GM19351 (cell line): ENCODE results near the gene KLF5.

Source experiments
- ATAC-seq: cut with Tn5 transposase; IDR thresholded peaks from one replicate; pipeline ENCODE4 v1.9.1; 2021; ENCODE audit warnings: mild to moderate bottlenecking, moderate library complexity; ENCODE audit not compliant: unreplicated experiment

Gene KLF5

GRCh38 chr13:73059460-73060250, 850 bp downstream of the KLF5 start:
- peak; percentile 34 for ATAC-seq

- ATAC-seq, result no peak
Measured at GRCh38 chr13:73060251-73061160, 1.7 kb downstream of the KLF5 start.

- no peak for ATAC-seq
Measured at GRCh38 chr13:73061473-73061872, 2.7 kb downstream of the KLF5 start.

DNA sequence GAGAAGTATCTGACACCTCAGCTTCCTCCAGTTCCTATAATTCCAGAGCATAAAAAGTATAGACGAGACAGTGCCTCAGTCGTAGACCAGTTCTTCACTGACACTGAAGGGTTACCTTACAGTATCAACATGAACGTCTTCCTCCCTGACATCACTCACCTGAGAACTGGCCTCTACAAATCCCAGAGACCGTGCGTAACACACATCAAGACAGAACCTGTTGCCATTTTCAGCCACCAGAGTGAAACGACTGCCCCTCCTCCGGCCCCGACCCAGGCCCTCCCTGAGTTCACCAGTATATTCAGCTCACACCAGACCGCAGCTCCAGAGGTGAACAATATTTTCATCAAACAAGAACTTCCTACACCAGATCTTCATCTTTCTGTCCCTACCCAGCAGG, 3.1 kb downstream of the KLF5 start:
- ATAC-seq, result no peak

DNA sequence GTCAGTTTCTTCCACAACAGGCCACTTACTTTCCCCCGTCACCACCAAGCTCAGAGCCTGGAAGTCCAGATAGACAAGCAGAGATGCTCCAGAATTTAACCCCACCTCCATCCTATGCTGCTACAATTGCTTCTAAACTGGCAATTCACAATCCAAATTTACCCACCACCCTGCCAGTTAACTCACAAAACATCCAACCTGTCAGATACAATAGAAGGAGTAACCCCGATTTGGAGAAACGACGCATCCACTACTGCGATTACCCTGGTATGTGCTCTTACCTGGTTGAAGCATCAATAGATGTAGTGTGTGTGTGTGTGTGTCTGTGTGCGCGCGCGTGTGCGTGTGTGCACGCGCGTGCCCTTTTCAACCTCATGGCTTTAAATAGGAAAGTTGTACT, 3.7 kb downstream of the KLF5 start:
- ATAC-seq, result no peak

DNA sequence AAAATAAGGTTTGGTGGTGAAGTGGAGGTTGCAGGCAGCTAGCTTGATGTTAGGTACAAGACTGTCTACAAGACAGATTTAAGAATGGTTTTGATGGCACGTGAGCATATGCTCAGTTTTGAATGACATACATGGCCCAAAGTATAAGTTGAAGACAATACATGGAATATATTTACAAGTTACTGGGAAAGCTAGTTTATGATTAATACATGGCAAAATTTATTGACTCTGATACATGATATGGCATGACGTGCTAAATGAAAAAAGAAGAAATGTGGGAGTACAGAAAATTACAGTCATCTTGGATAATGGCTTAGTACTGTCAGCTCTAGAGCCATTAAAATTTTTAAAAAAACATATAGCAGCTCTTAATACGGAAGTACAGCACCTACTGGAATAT, 4.4 kb downstream of the KLF5 start:
- ATAC-seq, result no peak

GRCh38 chr13:73065036-73065435, 6.2 kb downstream of the KLF5 start:
- no peak for ATAC-seq

GRCh38 chr13:73065665-73066340, 7.0 kb downstream of the KLF5 start:
- ATAC-seq, result no peak

- no peak for ATAC-seq
Measured at GRCh38 chr13:73069206-73069805, 10.5 kb downstream of the KLF5 start.

- no peak for ATAC-seq
Measured at GRCh38 chr13:73070451-73071098, 11.8 kb downstream of the KLF5 start.

DNA sequence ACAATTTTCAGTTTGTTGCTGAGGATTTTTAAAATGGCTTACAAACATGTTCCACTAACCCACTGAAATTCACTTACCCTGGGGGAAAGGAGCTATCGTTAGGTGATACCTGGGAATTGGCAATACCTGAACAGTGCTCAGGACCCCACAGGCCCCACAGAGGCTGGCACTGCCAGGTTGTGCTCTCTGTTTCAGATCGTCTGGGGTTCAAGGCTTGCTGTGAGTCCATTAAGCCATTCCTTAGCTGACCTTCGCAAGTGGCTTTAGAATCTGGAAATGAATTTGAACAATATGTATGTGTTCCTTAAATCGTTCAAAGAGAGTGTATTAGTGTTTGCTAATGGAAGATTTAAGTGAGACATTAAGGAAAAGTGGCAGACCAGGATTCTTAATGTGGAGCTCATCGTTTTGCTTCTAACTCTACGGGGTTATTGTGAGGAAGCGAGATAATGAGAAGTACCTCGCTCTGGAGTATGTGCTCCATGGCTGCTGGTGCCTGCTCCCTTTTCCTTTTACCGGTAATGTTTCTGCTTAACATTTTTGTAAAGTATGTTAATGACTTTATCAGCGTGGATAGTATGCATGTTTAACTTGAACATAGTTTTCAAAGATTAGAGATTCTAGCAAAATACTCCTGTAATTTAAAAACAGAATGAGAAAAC, 13.6 kb downstream of the KLF5 start:
- ATAC-seq, result no peak

- no peak for ATAC-seq
Measured at GRCh38 chr13:73073050-73073449, 14.2 kb downstream of the KLF5 start.

DNA sequence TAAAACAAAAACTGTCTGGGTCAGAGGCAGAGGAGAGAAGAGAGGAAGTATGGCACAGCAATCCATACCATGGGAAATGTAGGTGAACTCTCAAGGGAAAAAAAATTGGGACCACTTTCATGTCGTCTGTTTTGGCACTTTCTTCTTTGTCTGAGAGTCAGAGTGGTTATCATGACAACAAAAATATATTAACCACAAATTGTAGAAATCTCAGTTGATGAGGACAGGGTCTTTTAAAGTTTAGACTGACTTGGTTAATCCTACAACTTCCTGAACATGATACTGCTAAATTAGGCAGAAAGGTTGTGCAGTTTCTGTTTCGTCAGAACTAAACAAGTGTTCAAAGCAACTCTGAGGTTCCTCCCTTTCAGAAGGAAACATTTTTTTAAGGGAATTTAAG, 15.2 kb downstream of the KLF5 start:
- peak; percentile 74 for ATAC-seq

- no peak for ATAC-seq
Measured at GRCh38 chr13:73074926-73075325, 16.1 kb downstream of the KLF5 start.

GRCh38 chr13:73075546-73075945, 16.7 kb downstream of the KLF5 start:
- ATAC-seq, result no peak

DNA sequence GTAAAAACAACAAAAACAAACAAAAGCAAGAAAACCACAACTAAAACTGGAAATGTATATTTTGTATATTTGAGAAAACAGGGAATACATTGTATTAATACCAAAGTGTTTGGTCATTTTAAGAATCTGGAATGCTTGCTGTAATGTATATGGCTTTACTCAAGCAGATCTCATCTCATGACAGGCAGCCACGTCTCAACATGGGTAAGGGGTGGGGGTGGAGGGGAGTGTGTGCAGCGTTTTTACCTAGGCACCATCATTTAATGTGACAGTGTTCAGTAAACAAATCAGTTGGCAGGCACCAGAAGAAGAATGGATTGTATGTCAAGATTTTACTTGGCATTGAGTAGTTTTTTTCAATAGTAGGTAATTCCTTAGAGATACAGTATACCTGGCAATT, 17.1 kb downstream of the KLF5 start:
- no peak for ATAC-seq

DNA sequence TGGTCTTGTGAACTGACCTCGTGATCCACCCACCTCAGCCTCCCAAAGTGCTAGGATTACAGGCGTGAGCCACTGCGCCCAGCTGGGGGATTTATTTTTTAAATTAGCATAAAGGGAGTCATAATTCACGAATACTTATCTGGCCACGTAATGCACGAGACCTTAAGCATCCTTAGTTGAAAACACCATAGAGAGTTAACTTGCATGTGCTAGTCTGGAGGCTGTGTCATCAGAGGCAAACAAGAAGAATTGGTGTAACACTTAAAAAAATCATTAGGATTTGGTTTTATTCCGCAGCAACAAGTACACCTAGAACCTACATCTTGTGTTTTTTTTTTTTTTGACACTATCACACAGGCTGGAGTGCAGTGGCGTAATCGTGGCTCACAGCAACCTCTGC, 19.1 kb downstream of the KLF5 start:
- no peak for ATAC-seq

GRCh38 chr13:73079359-73079758, 20.6 kb downstream of the KLF5 start:
- no peak for ATAC-seq

GRCh38 chr13:73081256-73081915, 22.6 kb downstream of the KLF5 start:
- ATAC-seq, result no peak

DNA sequence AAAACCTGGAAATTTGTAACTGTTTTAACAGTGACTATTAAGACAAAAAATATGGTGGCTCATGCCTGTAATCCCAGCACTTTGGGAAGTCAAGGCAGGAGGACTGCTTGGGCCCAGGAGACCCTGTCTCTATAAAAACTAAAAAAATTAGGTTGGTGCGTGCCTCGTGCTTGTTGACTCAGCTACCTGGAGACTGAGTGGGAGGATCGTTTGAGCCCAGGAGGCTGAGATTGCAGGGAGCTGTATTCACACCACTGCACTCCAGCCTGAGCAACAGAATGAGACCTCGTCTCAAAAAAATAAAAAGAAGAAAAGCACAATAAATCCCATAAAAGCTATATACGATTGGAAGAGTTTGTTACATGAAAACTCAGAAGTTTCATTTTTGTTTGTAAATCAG, 23.7 kb downstream of the KLF5 start:
- ATAC-seq, result no peak
